Testis (tissue), 2 donors: Measurements from ENCODE around the gene DUS1L.

Experiments
- POLR2A ChIP-seq: fragments of 450-650 bp; IDR thresholded peaks from one replicate; pipeline ENCODE4 v1.6.1; 2017; ENCODE audit warnings: antibody characterized with exemption, mild to moderate bottlenecking, moderate library complexity
- TF ChIP-seq, protein P1 (sequence below), 3 experiments: fragments of 450-650 bp in 2 of 3; fragments of 200-600 bp in 1 of 3; sonication (generic) in 1 of 3; IDR thresholded peaks; one replicate each; pipeline ENCODE4 v1.5.1; 2016 to 2019; ENCODE audit warnings: antibody characterized with exemption in 3 of 3, mild to moderate bottlenecking in 2 of 3, moderate library complexity in 1 of 3

DNA sequence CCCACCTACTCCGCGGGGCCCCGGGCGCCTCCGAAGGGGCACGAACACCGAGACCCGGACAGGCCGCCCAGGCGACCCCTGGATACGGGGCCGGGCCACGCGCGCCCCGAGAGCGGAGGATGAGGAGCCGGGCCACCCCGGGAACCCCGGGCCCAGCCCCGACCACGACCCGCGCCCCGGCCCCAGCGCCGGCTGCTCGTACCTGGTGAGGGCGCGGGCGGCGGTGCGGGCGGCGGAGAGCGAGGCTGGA lies 32.2 kb upstream of the DUS1L start:
- TF ChIP-seq, protein P1, sequence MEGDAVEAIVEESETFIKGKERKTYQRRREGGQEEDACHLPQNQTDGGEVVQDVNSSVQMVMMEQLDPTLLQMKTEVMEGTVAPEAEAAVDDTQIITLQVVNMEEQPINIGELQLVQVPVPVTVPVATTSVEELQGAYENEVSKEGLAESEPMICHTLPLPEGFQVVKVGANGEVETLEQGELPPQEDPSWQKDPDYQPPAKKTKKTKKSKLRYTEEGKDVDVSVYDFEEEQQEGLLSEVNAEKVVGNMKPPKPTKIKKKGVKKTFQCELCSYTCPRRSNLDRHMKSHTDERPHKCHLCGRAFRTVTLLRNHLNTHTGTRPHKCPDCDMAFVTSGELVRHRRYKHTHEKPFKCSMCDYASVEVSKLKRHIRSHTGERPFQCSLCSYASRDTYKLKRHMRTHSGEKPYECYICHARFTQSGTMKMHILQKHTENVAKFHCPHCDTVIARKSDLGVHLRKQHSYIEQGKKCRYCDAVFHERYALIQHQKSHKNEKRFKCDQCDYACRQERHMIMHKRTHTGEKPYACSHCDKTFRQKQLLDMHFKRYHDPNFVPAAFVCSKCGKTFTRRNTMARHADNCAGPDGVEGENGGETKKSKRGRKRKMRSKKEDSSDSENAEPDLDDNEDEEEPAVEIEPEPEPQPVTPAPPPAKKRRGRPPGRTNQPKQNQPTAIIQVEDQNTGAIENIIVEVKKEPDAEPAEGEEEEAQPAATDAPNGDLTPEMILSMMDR (IDR thresholded peaks at IDR 0.05): peak in 1 of 3 experiments; percentile 12
- no peak for TF ChIP-seq POLR2A
